ENCODE results near the gene ARHGAP24. TPM values are rescaled to one million over a fixed set of nuclear protein-coding genes. Genes with fewer than 3 reads are reported as not detected.

The ARHGAP24 gene
- total RNA-seq, 2 experiments from 2014 or later: 0.30 to 0.53 TPM

DNA sequence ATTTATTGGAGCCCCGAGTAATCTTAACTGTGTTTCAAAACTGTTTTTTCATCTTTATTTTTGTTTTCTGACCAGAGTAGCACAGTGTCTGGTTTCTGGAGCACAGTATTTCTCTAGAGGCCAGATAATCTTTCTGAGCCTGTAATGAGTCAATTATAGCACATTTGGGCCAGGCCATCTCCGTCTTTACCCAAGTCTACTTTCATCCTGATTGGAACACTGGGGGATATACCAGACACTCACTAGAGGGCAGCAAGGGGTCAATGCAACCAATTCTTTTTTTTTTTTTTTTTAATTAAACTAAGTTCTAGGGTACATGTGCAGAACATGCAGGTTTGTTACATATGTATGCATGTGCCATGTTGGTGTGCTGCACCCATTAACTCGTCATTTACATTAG is 282.0 kb downstream of the ARHGAP24 start:
- no peak overlapping the region for H3K27ac Mint-ChIP-seq
- Histone ChIP-seq H3K9me3 (ENCODE audit: control insufficient read depth in 1 of 2, insufficient read depth in 1 of 2, low read length in 2 of 2) (no peaks in the 10 kb centered on the region), H3K27me3 (ENCODE audit: control insufficient read depth in 1 of 2, insufficient read depth in 2 of 2, low read length in 2 of 2) (no peaks in the 10 kb centered on the region), H3K36me3 (ENCODE audit: insufficient read depth, low read length) (no peaks in the 10 kb centered on the region), H3K4me1 (ENCODE audit: insufficient read depth, low read length) (no peaks in the 10 kb centered on the region), H3K4me3 (ENCODE audit: low read length) (no peak overlapping the region), H3K27ac (ENCODE audit: low read depth in 1 of 2, low read length in 2 of 2) (no peak overlapping the region)
- no peak for ATAC-seq (ENCODE audit: poor library complexity)
- no peak overlapping the region for H3K4me3 Mint-ChIP-seq
- no peaks in the 10 kb centered on the region for H3K4me1 Mint-ChIP-seq (ENCODE audit: low read depth)
- H3K27me3 Mint-ChIP-seq: no peaks in the 10 kb centered on the region
- ChIA-PET POLR2A (no interaction called here), CTCF (no interaction called here)
- no peaks in the 10 kb centered on the region for H3K9me3 Mint-ChIP-seq
- H3K36me3 Mint-ChIP-seq (ENCODE audit: low read depth): no peaks in the 10 kb centered on the region
- no peak for DNase-seq
- intact Hi-C loops (cut with DNase I, micrococcal nuclease): no loop called here
- TF ChIP-seq CTCF (IDR thresholded peaks at IDR 0.05): no peak

DNA sequence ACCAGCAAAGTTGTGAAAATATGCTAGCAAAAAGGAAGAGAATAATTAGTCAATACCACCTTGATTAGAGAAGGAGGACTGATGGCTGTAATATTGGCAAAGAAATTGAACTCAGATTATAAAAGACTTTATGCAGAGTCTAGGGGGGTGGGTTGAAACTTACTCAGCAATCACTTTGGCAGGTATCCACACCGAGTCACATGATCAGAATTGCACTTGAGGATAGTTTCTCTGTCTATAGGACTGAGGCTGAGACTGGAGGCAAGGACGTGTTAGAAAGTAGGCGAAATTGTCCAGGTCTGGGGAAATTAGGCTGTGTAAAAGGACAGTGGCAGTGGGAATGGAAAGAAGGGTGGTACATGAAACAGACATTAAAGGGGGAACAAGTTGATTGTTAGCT is 284.4 kb downstream of the ARHGAP24 start:
- no peak overlapping the region for H3K4me3 Mint-ChIP-seq
- DNase-seq: no peak
- POLR2A ChIA-PET: no interaction called here
- no peak overlapping the region for H3K27ac ChIP-seq (ENCODE audit: low read depth in 1 of 2, low read length in 2 of 2)
- no peaks in the 10 kb centered on the region for H3K27me3 ChIP-seq (ENCODE audit: control insufficient read depth in 1 of 2, insufficient read depth in 2 of 2, low read length in 2 of 2)
- no peak overlapping the region for H3K27ac Mint-ChIP-seq
- H3K27me3 Mint-ChIP-seq: no peaks in the 10 kb centered on the region
- no peaks in the 10 kb centered on the region for H3K9me3 Mint-ChIP-seq
- no peak for ATAC-seq (ENCODE audit: poor library complexity)
- H3K36me3 ChIP-seq (ENCODE audit: insufficient read depth, low read length): no peaks in the 10 kb centered on the region
- H3K36me3 Mint-ChIP-seq (ENCODE audit: low read depth): no peaks in the 10 kb centered on the region
- no peak for TF ChIP-seq CTCF (IDR thresholded peaks at IDR 0.05)
- H3K4me1 Mint-ChIP-seq (ENCODE audit: low read depth): no peaks in the 10 kb centered on the region
- H3K4me3 ChIP-seq (ENCODE audit: low read length): no peak overlapping the region
- no peaks in the 10 kb centered on the region for H3K9me3 ChIP-seq (ENCODE audit: control insufficient read depth in 1 of 2, insufficient read depth in 1 of 2, low read length in 2 of 2)
- intact Hi-C loops (cut with DNase I, micrococcal nuclease): no loop called here
- CTCF ChIA-PET: no interaction called here
- H3K4me1 ChIP-seq (ENCODE audit: insufficient read depth, low read length): no peaks in the 10 kb centered on the region

DNA sequence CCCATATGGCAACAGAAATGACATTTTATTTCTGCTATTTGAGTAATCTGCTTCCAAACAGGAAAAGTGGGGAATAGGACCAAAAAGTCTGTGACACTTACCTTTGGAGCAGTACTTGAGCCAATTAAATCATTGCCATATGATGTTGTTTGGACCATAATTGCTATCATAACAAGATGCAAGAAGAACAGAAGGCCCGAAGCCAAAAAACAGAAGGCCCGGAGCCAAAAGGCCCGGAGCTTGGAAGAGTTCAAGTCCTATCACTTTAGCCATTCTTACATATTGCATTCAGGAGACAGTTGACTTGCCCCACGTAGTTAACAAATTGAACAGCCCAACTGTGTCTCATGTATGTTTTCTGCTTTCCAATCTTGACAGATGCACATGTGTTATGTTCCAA is 285.6 kb downstream of the ARHGAP24 start:
- Histone ChIP-seq H3K27me3 (ENCODE audit: control insufficient read depth in 1 of 2, insufficient read depth in 2 of 2, low read length in 2 of 2) (no peaks in the 10 kb centered on the region), H3K27ac (ENCODE audit: low read depth in 1 of 2, low read length in 2 of 2) (no peak overlapping the region), H3K9me3 (ENCODE audit: control insufficient read depth in 1 of 2, insufficient read depth in 1 of 2, low read length in 2 of 2) (no peaks in the 10 kb centered on the region), H3K4me3 (ENCODE audit: low read length) (no peak overlapping the region), H3K36me3 (ENCODE audit: insufficient read depth, low read length) (no peaks in the 10 kb centered on the region), H3K4me1 (ENCODE audit: insufficient read depth, low read length) (no peaks in the 10 kb centered on the region)
- POLR2A ChIA-PET: no interaction called here
- no peaks in the 10 kb centered on the region for H3K27me3 Mint-ChIP-seq
- no peak overlapping the region for H3K4me3 Mint-ChIP-seq
- no peaks in the 10 kb centered on the region for H3K4me1 Mint-ChIP-seq (ENCODE audit: low read depth)
- no peaks in the 10 kb centered on the region for H3K9me3 Mint-ChIP-seq
- DNase-seq: no peak
- ATAC-seq (ENCODE audit: poor library complexity): no peak
- no peaks in the 10 kb centered on the region for H3K36me3 Mint-ChIP-seq (ENCODE audit: low read depth)
- CTCF ChIA-PET: no interaction called here
- H3K27ac Mint-ChIP-seq: no peak overlapping the region
- intact Hi-C loops (cut with DNase I, micrococcal nuclease): no loop called here
- no peak for TF ChIP-seq CTCF (IDR thresholded peaks at IDR 0.05)

All from CD4-positive, alpha-beta T cell (primary cell).